ENCODE data around the gene TBC1D19. TPM values are rescaled to one million over a fixed set of nuclear protein-coding genes. Genes with fewer than 3 reads are reported as not detected.

The TBC1D19 gene
- total RNA-seq, 1 donor from 2014 or later = 7.1 TPM

- DNase-seq (ENCODE audit: low read depth in 2 of 2) = no peak
Observed at GRCh38 chr4:26731351-26732035, 147.6 kb downstream of the TBC1D19 start.

GRCh38 chr4:26732356-26732755 lies 148.5 kb downstream of the TBC1D19 start:
- DNase-seq (ENCODE audit: low read depth in 2 of 2) = no peak

GRCh38 chr4:26736621-26737020 lies 152.7 kb downstream of the TBC1D19 start:
- DNase-seq (ENCODE audit: low read depth in 2 of 2) = no peak

- DNase-seq (ENCODE audit: low read depth in 2 of 2) = no peak
Observed at GRCh38 chr4:26737385-26737784, 153.5 kb downstream of the TBC1D19 start.

- no peak for DNase-seq (ENCODE audit: low read depth in 2 of 2)
Observed at GRCh38 chr4:26741491-26741871, 157.6 kb downstream of the TBC1D19 start.

- DNase-seq (ENCODE audit: low read depth in 2 of 2) = no peak
Observed at GRCh38 chr4:26746802-26747213, 162.9 kb downstream of the TBC1D19 start.

GRCh38 chr4:26748811-26749210 lies 164.9 kb downstream of the TBC1D19 start:
- no peak for DNase-seq (ENCODE audit: low read depth in 2 of 2)

DNA sequence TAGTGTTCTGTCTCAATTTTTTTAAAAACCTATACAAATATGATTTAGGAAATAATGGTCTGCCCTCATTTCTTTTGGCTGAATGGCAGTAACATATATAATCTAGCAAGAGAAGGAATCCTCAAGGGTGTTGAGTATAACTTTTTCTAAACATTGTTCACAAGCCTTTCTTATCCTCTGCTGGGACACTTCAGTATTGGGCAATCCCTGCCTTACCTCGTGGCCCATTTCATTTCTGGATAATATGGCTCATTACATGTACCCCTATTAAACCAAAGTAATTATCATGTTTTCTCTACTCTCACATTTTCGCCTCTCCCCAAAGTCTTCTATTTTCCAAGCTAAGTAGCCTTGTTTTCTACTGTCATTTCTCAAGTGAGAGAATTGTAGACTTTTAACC lies 166.0 kb downstream of the TBC1D19 start:
- no peak for DNase-seq (ENCODE audit: low read depth in 2 of 2)

GRCh38 chr4:26751004-26751403 lies 167.1 kb downstream of the TBC1D19 start:
- peak; percentile 2 to 55 for DNase-seq (ENCODE audit: low read depth in 2 of 2)

- no peak for DNase-seq (ENCODE audit: low read depth in 2 of 2)
Observed at GRCh38 chr4:26751838-26752237, 168.0 kb downstream of the TBC1D19 start.

DNA sequence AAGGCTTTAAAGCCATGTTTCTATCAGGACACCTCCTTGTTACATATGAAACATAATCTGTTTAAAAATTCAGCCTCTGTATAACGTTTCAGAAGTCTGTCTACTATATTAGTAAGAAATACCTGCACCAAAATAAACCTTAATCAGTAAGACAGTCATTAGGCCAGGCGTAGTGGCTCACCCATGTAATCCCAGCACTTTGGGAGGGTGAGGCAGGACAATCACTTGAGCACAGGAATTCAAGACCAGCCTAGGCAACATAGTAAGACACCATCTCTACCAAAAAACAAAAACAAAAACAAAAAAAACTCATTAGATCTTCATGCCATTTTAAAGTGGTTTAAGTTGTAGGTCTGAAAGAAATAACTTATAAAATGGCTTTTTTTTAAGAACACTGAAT lies 169.3 kb downstream of the TBC1D19 start:
- no peak for DNase-seq (ENCODE audit: low read depth in 2 of 2)

- peak; percentile 34 to 72 for DNase-seq (ENCODE audit: low read depth in 2 of 2)
Observed at GRCh38 chr4:26753617-26754016, 169.7 kb downstream of the TBC1D19 start.

GRCh38 chr4:26757751-26758150 lies 173.9 kb downstream of the TBC1D19 start:
- no peak for DNase-seq (ENCODE audit: low read depth in 2 of 2)

DNA sequence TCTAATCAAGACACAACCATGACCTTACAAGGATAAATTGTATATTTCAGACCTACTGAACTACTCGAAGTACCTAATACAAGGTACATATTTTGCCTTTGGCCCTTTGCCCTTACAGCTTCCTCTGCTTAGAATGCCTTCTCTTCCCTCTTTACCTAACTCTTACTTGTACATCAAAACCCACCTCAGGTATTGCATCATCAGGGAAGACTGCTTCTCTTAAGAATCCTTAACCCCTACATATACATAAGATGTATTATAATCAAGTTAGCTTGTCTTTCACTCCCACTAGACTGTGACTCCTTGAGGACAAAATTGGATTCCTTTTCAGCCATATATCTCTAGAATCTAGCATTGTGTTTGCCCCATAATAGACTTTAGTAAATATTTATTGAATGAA lies 175.0 kb downstream of the TBC1D19 start:
- no peak for DNase-seq (ENCODE audit: low read depth in 2 of 2)

DNA sequence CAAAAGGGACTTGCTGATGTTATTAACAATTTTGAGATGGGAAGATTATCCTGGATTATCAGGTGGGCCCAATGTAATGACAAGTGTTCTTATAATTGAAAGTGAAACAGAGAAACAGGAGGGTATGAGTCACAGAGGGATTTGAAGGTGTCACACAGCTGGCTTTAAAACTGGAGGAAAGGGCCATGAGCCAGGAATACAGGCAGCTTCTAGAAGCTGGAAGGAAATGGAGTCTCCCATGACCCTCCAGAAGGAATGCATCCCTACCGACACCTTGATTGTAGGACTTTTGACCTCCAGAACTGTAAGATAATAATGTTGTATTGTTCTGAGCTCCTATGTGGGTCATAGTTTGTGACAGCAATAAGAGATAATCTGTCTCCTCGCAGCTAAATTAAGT lies 178.8 kb downstream of the TBC1D19 start:
- DNase-seq (ENCODE audit: low read depth in 2 of 2) = peak in 1 of 2 donors; percentile 23

- no peak for DNase-seq (ENCODE audit: low read depth in 2 of 2)
Observed at GRCh38 chr4:26763063-26763462, 179.2 kb downstream of the TBC1D19 start.

DNA sequence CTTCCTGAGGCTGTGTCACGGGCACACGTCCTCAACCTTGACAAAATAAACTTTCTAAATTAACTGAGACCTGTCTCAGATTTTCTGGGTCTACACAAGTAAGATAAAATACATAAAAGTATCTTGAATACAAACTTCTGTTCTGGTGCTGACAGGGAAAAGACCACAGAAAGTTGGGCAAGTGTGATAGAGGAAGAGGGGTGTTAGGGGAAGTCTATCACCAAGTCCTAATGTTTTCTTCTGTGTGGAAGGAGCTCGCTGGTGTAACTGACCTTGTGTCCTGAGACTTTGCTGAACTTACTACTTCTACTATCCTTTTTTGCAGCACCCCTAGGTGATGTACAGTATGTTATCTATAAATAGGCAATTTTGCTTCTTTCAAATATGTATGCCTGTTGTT lies 179.8 kb downstream of the TBC1D19 start:
- DNase-seq (ENCODE audit: low read depth in 2 of 2) = no peak

- no peak for DNase-seq (ENCODE audit: low read depth in 2 of 2)
Observed at GRCh38 chr4:26764231-26764630, 180.3 kb downstream of the TBC1D19 start.

- no peak for DNase-seq (ENCODE audit: low read depth in 2 of 2)
Observed at GRCh38 chr4:26765515-26765914, 181.6 kb downstream of the TBC1D19 start.

GRCh38 chr4:26766141-26766540 lies 182.3 kb downstream of the TBC1D19 start:
- DNase-seq (ENCODE audit: low read depth in 2 of 2) = no peak

DNA sequence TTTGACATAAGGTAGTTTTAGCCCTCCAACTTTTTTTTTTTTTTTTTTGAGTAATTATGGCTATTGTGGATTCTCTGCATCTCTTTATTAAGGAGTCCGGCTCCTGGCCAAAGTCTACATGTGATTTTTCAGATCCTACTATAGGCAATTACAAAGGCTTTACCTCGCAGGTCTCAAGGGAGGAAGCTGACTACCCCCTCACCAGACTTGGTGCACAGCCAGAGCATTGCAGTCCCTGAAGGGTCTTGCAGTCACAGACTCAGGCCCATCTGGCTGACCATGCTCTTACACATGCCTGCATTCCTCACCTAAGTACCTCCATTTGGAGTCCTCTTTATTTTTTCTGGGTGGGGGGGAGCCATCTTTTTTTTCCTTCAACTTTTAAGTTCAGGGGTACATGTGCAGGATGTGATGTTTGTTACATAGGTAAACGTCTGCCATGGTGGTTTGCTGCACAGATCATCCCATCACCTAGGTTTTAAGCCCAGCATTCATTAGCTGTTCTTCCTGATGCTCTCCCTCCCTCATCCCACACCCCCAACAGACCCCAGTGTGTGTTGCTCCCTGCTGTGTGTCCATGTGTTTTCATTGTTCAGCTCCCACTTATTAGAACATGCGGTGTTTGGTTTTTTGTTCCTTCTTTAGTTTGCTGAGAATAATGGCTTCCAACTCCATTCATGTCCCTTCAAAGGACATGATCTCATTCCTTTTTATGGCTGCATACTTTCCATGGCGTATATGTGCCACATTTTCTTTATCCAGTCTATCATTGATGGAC lies 188.4 kb downstream of the TBC1D19 start:
- no peak for DNase-seq (ENCODE audit: low read depth in 2 of 2)

DNA sequence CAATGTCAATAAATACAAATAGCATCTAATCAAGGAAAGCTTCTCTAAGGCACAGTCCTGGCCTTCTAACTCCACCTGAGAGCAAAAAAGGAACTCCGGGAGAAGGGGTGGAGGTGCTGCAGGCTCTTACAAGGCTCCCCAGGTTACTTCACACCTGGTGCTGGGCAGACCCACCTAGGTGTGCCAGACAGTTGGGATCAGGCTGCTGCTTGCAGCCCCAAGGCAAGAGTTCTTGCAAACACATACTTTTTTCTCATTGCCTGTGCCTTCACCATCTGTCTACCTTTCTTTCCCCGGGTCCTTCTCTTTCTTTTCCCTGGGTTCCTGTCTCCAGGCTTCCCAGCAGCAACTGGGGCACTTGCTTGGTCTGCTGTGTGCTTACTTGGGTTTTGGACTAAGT lies 195.3 kb downstream of the TBC1D19 start:
- no peak for DNase-seq (ENCODE audit: low read depth in 2 of 2)

DNA sequence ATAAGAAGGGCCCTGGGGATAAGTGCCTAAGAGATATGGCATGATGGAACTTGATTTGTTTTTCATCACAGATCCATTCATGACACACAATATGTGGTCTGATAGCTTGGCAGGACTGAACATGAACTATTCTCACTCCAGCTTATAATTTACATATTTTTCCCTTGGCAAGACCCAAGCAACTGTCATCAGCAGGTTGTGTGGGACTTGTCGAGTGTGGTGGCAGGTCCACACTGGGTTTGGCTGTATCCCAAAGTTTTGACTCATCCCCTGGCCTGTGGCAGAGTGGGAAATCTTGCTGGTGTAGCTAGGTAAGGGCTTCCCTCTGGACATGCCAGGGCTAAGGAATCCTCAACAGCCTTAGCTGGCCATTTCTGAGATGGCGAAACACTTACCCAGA lies 195.8 kb downstream of the TBC1D19 start:
- peak in 1 of 2 donors; percentile 34 for DNase-seq (ENCODE audit: low read depth in 2 of 2)

Measured in dermis microvascular lymphatic vessel endothelial cell (primary cell).